Measurements from ENCODE around the gene C2orf76.
"Not testable (repeated sequence)": the region's sequence is repeated elsewhere in the genome, so short reads cannot be mapped to it uniquely, and the experiment has no call there.

C2orf76 gene

GRCh38 chr2:119366649-119367471, at the start of gene C2orf76, which contains the start of gene DBI:
Gene C2orf76 (minus strand): TSS chr2:119366834. CDS start chr2:119339959, 26,875 bp downstream.
Gene DBI (plus strand): TSS chr2:119366977. CDS start chr2:119367052, 75 bp downstream.
- peak; percentile 86 to 97 for DNase-seq

GRCh38 chr2:119415630-119416029, 49.0 kb upstream of the C2orf76 start:
- DNase-seq, result no peak

GRCh38 chr2:119414894-119415293, 48.3 kb upstream of the C2orf76 start:
- DNase-seq, result no peak

- DNase-seq, result no peak
Measured at GRCh38 chr2:119409506-119409905, 42.9 kb upstream of the C2orf76 start.

- DNase-seq, result no peak
Measured at GRCh38 chr2:119408221-119408619, 41.6 kb upstream of the C2orf76 start.

- DNase-seq, result peak; percentile 38 to 74
Measured at GRCh38 chr2:119407430-119408220, 41.0 kb upstream of the C2orf76 start.

- DNase-seq, result no peak
Measured at GRCh38 chr2:119405151-119405550, 38.5 kb upstream of the C2orf76 start.

GRCh38 chr2:119403618-119404017, 37.0 kb upstream of the C2orf76 start:
- not testable (repeated sequence) for DNase-seq

GRCh38 chr2:119402645-119403560, 36.3 kb upstream of the C2orf76 start:
- DNase-seq, result no peak

- no peak for DNase-seq
Measured at GRCh38 chr2:119402106-119402505, 35.5 kb upstream of the C2orf76 start.

- no peak for DNase-seq
Measured at GRCh38 chr2:119397196-119397595, 30.6 kb upstream of the C2orf76 start.

- DNase-seq, result no peak
Measured at GRCh38 chr2:119393971-119394748, 27.5 kb upstream of the C2orf76 start.

GRCh38 chr2:119389615-119390306, 23.1 kb upstream of the C2orf76 start:
- DNase-seq, result peak; percentile 34 to 82

- DNase-seq, result peak; percentile 74 to 92
Measured at GRCh38 chr2:119387381-119388129, 20.9 kb upstream of the C2orf76 start.

- no peak for DNase-seq
Measured at GRCh38 chr2:119385466-119385865, 18.8 kb upstream of the C2orf76 start.

- DNase-seq, result no peak
Measured at GRCh38 chr2:119384971-119385370, 18.3 kb upstream of the C2orf76 start.

GRCh38 chr2:119383410-119384140, 16.9 kb upstream of the C2orf76 start:
- peak; percentile 36 to 86 for DNase-seq

GRCh38 chr2:119378566-119378965, 11.9 kb upstream of the C2orf76 start:
- no peak for DNase-seq

GRCh38 chr2:119377993-119378345, 11.3 kb upstream of the C2orf76 start:
- no peak for DNase-seq

Measured in NCI-H446 (cell line).